ENCODE results near the gene GHRHR.

The GHRHR gene

DNA sequence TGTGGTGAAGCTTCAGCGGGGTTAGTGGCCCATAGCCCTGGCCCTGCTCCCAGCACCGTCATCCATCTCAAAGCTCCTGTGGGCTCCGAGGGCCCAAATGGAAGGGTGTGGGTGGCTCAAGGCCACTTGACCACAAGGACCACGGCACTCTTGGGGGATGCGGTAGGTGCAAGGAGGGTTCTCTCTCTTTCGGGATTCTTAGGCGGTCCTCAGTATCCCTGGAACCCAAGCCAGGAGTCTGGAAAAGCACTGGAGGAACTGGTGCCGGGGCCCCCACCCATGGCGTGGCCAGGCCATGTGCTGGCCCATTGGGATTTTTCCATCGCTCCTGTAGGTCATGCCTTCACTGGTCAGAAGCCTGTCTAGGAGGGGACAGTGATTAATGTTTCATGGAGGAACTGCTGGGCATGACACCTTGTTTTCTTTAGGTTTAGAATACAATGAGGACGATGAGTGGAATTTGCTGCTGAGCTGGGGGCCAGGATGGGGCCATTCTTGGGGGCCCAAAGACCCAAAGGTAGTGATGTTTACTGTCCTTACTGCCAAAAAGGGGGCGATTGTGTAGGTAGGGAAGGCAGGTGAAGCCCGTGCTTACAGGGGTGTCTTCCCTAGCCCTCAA is 35.4 kb upstream of the GHRHR start:
- DNase-seq: peak in 1 of 2 donors; percentile 4

DNA sequence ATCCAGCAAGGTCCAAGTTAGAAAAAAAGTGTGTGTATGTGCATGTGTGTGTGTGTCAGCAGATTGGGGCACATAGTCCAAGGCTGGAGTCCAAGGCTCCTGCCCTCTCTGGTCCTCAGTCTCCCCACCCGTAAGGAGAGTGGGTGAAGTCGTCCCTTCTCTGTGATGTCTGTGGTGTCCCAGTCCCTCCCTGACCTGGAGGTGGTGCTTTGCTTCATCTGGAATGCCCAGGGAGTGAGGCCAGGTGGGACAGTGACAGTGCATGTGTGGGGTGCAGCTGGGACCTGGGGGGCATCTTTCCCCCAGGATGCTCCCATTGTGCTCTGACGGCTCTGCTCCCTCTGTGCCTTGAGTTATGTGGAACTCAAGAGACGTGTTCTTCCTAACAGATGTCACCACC is 34.1 kb upstream of the GHRHR start:
- peak in 1 of 2 donors; percentile 5 for DNase-seq

DNA sequence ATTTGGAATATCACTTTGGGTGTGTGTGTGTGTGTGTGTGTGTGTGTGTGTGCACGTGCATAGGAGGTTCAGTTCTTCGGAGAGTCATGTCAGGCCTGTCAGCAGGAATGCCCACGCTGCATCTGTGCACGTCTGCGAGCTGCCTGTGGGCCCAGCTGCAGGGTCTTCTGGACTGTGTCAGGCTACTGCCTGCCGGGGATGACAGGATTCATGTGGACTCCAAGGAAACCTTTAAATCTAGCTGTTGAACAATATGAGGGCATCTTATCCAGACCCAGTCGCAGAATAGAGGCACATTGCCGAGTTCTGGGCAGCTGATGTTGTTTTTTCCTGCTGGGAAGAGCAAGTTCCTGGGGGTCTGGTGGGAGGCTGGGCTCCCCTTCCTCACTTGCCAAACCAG is 33.1 kb upstream of the GHRHR start:
- no peak for DNase-seq

DNA sequence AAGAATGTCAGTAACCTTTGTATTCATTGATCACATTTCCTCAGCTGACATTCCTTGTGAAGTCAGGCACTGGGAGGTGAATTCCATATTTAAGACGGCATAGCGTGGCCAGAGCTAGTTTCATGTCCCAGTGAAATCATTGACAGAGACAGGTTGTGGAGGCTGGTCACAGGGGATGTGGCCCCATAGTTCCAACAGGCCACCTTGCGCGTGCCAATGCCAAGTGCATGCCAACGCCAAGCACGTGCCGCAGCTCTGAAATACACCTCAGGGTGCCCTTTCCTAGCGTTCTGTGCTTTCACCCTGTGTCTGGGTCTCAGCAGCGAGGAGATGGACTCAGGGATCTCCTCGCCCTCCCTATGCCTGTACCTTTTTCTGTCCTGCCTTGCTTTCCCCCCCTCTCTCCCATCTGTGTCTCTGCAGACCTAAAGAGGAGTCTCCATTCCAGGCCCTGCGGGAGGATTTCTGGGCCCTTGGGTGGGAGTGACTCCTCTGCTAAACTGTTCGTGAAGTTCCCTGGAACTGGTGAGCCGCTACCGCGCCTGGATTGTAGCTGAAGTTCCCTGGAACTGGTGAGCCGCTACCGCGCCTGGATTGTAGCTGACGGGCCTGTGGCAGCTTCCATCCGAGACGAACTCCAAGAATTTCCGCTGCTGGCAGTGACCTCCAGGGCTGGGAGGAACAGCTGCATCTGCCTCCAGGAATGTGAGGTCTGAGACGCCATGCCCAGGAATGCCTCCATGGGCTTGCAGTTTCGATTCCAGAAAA is 32.4 kb upstream of the GHRHR start:
- DNase-seq: no peak

DNA sequence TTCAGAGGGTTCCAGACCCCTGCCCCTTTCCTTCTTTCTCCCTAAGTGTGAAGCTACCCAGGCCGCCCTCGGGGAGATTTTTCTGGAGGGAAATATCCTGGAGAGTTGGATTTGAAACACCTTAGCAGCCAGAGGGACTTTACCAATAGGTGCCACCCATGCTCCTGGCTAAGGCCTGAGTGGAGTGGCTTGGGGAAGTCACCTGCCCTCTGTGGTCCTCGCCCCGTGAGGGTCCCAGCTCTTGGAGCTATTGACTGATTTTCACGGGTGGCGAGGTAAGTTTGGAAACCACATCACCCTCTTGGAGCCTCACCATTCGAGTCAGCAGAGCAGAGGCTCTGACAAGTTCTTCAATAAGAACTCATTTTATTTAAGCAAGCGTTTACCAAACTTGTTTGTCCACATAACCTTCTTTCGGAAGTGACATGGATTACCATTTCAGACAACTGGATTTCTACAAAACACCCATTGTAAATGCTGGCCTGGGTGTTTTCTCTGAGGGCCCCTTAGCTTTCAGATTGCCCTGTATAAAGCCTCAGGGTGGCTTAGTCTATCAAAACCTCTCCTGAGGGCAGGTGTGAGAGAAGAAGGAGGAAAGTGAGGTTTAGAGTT is 31.7 kb upstream of the GHRHR start:
- no peak for DNase-seq

DNA sequence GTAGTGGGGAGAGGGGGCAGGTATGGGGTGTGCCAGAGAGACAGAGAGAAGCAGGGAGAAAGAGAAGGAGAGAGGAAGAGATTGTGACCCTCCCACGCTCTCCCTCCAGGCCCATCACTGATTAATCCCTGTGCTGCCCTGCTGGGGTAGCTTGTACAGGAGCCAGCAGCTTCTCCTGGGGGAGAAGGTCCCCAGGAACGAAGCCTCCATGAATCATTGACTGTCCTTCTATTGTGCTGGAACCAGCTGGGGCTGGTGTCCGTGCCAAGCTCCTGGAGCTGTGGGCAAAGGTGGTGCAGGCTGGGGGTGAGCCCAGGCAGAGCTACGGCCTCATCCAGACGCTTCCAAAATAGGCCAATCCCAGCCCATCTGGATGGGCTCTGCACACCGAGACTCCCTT is 31.2 kb upstream of the GHRHR start:
- DNase-seq: no peak

DNA sequence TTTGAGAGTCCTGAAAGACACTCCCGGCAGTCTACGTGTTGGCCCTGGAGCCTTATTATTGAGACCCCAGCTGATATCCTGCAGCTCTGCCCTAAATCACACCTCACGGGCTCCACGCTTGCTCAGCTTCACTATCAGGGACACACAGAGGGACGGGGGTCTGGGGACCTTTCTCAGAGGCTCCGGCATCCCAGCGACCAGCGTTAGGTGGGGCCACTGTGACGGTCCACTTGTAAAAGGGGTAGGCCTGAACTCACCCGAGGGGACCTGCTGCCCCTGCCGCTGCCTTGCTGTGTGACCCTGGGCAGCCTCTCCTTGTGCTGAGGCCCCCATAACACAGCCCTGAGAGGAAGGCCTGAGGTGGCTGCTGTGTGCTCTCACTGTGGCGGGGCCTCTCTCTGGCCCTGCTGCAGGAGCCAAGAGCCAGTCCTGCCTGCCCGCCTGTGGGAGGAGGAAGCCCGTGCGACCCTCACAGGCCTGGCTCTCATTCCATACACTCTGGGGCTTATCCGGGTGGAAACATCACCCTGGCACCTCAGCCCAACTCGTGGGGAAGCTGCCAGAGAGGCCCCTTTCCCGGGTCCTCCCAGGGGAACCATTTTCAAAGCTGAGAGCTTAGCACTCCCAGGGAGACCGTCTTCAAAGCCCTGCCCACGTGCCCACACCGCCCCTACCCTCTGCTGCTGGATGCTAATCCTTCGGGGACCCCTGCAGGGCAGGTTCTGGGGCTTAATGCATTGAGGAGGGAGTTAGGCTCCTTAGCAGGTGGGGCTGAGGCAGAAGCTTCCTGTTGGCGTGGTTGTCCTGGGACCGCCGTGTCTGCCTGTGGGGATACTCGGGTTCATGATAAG is 30.4 kb upstream of the GHRHR start:
- DNase-seq: no peak

DNA sequence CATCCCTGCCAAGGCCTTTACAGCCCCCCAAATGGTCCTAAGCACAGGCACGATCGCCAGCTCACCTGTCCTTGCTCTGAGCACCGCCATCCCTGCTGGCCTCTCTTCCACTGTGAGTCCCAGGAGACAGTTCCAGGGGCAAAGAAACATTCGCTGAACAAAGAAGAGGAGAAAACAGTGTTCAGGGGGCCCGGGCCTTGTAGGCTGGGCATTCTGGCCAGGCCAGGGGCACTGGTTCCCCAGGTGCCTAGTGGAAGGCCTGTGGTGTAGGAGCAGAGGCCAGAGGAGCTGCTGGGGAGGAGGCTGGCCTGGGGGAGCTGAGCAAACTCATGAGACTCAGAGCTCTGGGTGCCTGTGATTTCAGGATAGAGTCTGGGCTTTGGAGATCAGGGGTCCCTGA is 29.5 kb upstream of the GHRHR start:
- no peak for DNase-seq

DNA sequence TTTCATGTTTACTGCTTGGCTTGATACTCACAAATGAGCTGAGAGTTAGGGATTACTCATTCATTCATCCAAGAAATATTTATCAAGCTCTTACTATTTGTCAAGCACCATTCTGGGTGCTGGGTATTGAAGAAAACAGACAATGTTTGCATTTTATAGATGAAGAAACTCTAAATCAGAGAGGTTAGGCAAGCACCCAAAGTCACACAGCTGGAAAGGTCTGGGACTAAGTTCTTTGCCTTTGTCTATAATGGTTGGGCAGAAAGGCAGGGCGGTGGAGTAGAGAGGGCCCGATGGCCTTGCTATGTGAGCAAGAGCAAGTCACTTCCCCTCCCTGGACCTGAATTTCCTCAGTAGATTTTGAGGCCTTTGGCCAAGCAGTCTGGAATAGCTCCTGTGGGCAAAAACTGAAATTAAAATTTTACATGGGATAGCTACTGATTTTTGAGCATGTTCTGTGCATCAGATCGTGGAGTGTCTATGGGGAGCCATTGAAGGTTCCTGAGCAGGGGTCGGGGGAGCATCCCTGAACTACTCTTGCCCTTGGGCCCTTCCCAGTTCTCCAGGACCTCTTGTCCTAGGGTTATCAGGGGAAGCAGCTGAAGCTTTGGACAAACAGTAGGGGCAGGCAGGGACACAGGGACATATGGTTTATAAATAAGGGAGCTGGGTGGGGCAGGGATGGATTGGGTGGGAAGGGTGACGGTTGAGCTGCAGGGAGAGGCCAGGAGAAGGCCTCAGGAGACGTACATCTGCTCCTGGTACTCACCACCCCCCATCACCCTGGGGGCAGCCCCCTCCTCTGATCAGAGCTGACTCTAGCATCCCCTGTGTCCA is 28.8 kb upstream of the GHRHR start:
- no peak for DNase-seq

DNA sequence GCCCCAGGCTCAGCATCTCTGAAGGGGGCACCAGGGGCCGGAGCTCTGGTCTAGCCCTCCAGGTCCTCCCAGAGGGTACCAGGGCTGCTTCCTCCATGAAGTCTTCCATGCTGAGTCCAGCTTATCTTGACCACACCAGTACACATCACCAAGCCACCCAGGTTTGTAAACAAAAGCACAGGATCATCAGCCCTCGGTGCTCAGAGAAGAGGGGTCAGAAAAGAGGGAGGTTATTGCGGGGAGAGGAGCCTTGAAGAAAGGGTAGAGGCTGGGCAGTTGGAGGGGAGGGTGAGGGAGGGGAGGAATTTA is 28.2 kb upstream of the GHRHR start:
- DNase-seq: no peak

DNA sequence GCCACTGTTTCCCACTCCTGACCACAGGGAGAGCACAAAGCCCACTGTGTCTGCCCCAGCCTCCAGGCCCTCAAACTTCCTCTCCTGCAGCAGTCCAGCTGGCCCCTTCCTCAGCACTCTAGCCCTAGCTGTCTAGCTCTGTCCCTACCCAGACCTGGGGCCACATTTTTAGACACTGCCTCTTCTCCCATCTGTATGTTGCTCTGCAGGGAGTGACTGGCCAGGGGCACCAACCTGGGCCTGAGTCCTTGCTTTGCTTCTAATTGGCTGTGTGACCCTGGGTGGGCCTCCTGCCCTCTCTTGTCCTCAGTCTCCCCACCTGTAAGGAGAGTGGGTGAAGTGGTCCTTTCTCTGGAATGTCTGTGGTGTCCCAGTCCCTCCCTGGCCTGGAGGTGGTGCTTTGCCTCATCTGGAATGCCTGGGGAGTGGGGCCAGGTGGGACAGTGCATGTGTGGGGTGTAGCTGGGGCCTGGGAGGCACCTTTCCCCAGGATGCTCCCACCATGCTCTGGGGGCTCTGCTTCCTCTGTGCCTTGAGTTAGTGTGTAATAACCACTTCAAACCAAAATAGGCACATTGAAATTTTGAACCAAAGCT is 27.0 kb upstream of the GHRHR start:
- no peak for DNase-seq

DNA sequence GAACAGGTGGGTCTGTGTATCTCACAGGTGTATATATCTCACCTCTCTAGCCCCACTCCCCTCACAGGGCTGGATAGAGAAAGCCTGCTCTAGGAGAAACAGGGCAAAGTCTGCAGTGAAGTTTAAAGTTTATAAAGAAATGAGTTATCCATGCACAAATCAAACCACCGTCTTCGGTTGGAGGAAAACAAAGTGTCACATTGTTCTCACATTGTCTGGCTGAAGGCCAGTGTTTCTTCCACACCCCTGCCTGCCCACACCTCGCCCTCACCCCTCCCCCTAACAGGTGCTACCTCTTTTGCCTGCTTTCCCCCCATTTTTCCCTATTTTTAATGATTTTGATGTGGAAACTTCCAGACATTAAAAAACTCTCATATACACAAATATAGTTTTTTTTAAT is 26.3 kb upstream of the GHRHR start:
- no peak for DNase-seq

DNA sequence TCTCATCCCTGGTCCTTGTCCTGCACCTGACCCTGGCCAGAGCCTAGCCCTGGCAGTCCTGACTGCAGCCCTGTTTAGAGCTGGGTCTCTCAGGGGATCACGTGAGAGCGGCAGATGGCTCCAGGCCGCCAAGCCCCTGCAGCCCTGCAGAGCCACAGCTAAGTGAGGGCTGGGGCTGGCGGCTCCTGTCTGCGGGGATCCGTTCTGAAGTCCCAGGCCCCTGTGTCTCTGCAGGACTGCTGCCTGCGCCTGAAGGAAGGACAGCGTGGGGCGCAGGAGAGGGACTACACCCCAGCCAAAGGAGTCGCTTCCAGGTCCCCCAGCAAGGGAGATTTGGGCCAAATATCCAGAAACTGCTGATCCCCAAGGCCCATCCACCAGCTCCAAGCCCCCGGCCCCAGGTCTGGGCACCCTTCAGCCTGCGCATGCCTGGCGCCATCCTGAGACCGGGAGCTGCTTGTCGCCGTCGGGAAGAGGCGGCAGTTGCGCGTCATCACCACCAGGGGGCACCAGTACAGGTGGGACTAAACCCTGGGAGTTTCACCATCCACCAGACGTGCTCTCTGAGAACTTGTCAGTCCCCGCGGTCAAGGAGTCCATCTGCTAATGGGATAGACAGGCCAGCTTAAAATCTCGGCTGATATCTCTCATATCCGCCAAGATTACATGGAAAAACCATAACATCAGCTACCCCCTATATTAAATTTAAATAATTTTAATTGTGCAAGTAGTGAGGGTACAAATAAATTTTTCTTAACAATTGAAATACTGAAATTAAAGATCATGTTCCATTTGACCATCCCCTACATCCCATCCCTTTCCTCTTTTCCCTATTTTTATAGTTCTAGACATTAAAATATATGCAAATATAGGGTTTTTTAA is 25.1 kb upstream of the GHRHR start:
- DNase-seq: peak; percentile 36 to 43

DNA sequence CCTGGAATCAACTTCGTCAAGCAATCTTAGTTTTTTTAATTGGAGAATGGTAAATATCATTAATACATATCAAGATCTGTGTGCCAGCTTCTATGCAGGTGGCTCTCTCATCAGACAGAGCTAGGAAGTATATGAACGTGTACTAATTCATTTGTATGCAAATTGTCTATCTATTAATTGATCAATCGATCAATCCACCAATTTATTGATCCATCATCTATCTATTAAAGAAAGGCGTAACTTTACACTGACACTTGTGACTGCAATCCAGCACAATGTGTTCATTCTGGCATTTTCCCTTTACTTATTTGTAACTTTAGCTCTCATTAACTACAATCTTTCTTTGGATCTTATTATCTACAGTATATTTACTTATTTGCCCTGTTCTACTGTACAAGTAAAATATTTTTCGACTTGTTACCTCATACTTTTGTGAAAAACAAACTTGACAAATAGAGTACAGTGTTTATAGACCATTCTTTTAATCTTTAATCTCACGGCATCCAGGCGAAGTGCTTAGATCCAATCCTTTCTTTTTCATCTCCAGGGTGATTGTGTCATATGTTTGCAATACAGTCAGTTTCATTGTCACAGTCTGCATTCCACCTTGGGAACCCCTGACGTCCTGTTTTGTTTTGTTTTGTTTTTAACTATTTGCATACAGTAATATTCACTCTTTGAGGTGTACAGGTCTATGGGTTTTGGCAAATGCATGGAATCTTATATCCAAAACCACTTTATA is 22.0 kb upstream of the GHRHR start:
- DNase-seq: no peak

DNA sequence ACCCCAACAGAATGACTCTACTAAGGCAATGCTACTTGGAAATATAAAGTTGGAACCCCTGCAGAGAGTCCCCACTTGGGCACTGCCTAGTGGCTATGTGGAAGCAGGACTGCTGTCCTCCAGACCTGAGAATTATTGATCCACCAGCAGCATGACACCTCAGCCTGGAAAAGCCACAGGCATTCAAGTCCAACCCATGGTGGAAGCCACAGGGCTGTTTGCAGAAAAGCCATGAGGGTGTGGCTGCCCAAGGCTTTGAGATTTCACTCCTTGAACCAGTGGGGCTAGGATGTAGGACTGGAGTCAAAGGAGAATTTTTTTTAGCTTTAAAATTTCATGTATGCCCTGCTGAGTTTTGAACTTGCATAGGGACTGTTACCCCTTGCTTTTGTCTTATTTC is 13.6 kb upstream of the GHRHR start:
- DNase-seq: no peak

DNA sequence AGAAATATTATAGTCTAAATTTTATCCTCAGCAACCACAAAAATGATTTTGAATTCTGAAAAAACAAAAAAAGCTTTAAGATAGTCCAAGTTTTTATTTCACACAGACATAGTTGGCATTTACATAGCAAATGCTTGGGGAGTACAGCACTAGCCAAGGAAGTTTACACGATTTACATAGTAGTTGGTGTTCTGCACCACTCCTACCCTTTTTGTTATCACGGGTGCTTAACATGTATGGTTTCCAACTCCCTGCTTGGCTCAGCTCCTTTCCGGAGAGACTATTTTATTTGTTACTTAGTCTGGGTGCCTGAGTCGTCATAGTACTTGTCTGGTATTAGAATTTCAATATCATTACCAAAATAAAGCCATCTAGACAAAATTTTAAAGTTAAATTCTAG is 8.8 kb upstream of the GHRHR start:
- DNase-seq: no peak

DNA sequence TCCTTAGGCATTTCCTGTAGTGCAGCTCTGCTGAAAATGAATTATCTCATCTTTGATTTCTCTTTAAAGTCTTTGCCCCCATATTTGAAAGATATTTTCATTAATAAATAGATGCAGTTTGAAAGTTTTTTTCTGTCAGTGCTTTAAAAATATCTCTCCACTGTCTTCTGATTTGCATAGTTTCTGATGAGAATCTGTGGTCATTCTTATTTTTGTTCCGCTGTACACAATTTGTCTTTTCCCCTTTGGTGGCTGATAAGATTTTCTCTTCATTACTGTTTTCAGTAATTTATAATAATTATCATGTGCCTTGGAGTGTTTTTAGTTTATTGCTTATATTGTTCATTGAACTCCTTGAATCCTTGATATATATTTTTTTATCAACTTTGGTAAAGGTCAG is 7.0 kb upstream of the GHRHR start:
- no peak for DNase-seq

DNA sequence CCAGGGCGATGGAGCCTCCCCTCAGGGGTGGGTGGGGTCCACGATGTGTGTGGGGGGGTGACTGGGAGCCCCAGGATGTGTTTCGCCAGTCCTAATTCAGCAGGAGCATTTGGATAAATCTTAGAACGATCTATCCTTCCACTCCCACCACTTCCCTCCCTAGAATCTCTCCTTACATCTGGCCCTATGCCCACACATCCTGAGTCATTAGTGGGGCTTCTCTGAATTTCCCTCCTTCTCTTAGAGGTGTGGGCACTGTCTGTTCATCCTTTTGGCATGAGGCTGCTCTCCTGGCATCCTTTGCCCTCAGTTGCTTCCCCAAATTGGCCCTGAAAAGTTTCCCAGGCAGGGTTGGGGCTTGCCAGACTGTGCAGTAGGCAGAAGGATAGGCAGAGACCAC is 1.6 kb downstream of the GHRHR start:
- no peak for DNase-seq

DNA sequence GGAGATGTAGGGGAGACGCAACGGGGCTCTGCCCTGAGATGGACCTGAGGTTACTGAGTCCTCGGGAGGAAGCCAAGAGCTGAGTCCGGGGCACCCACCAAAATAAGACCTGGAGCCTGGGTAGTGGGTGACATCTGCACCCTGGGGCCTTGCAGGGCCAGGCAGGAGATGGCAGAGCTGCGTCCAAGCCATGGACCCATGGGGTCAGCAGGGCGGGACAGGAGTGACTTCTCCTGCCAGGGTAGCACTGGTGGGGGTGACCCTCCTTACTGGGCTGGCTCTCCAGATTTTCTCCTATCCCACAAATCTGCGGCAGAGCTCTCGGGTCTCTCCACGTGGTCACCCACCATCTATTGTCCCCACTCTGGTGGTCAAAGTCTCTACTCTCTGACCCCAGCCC is 2.1 kb downstream of the GHRHR start:
- DNase-seq: no peak

DNA sequence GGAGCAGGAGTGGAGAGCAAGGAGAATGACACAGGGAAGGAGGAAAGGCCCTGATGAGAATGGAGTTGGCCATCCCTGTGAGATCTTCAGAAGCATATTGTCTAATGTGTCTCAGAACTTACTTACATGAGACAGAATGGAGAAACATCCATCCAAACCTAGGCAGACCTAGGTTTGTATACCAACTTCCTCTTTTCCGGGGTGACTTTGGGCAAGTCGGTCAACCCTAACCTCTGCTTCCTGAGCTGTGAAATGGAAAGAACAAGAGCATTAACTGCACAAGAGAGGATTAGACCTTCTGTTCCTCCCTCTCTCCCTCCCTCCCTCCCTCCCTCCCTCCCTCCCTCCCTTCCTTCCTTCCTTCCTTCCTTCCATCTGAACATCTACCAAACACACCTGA is 4.5 kb downstream of the GHRHR start:
- DNase-seq: no peak
